ACHN (cell line): Measurements from ENCODE around the gene MAG.

Source experiments
- DNase-seq: peaks from one replicate; pipeline ENCODE4 v3.0.0-alpha.2; 2015
- in situ Hi-C: cut with HindIII; loops from 2 replicates; pipeline ENCODE4 v1.10.0; 2017; ENCODE audit warnings: low sequenced_read_pairs, low pct_ligation_motif_present, low pct_unique_long_range_greater_than_20kb

Gene MAG

GRCh38 chr19:35309481-35310279 lies 17.7 kb downstream of the MAG start:
- in situ Hi-C loops, result no loop called here
- no peak for DNase-seq

- no peak for DNase-seq
- in situ Hi-C loops, result no loop called here
Measured at GRCh38 chr19:35310331-35310730, 18.4 kb downstream of the MAG start.

GRCh38 chr19:35310811-35311465 lies 19.0 kb downstream of the MAG start:
- in situ Hi-C loops, result no loop called here

GRCh38 chr19:35311901-35312665 lies 20.1 kb downstream of the MAG start:
- DNase-seq, result no peak
- in situ Hi-C loops, result no loop called here

More at GRCh38 chr19:35310811-35311465, 19.0 kb downstream of the MAG start:
- DNase-seq, result no peak

GRCh38 chr19:35313587-35313986 lies 21.6 kb downstream of the MAG start:
- no peak for DNase-seq
- in situ Hi-C loops, result no loop called here

- in situ Hi-C loops, result no loop called here
- DNase-seq, result no peak
Measured at GRCh38 chr19:35314031-35314430, 22.1 kb downstream of the MAG start.

- no peak for DNase-seq
- in situ Hi-C loops, result no loop called here
Measured at GRCh38 chr19:35314858-35315470, 23.0 kb downstream of the MAG start.

- no peak for DNase-seq
- in situ Hi-C loops, result no loop called here
Measured at GRCh38 chr19:35315883-35316282, 23.9 kb downstream of the MAG start.

- in situ Hi-C loops, result no loop called here
- no peak for DNase-seq
Measured at GRCh38 chr19:35316560-35316959, 24.6 kb downstream of the MAG start.

GRCh38 chr19:35317464-35318043 lies 25.6 kb downstream of the MAG start:
- in situ Hi-C loops, result no loop called here

GRCh38 chr19:35318679-35319448 lies 26.9 kb downstream of the MAG start:
- DNase-seq, result no peak
- in situ Hi-C loops, result no loop called here

More at GRCh38 chr19:35317464-35318043, 25.6 kb downstream of the MAG start:
- no peak for DNase-seq

GRCh38 chr19:35320065-35320713 lies 28.2 kb downstream of the MAG start:
- no peak for DNase-seq
- in situ Hi-C loops, result no loop called here

- in situ Hi-C loops, result no loop called here
- DNase-seq, result no peak
Measured at GRCh38 chr19:35321291-35321690, 29.3 kb downstream of the MAG start.

GRCh38 chr19:35322014-35322413 lies 30.1 kb downstream of the MAG start:
- in situ Hi-C loops, result no loop called here
- DNase-seq, result no peak

- DNase-seq, result no peak
- in situ Hi-C loops, result no loop called here
Measured at GRCh38 chr19:35327642-35328041, 35.7 kb downstream of the MAG start.

- in situ Hi-C loops, result no loop called here
- DNase-seq, result no peak
Measured at GRCh38 chr19:35328851-35329285, 36.9 kb downstream of the MAG start, which contains the start of gene CD22. Gene CD22, plus strand, starts transcription at chr19:35329187. Its CDS starts 2,854 bp downstream, at chr19:35332041.

GRCh38 chr19:35329323-35329722 lies 37.4 kb downstream of the MAG start:
- in situ Hi-C loops, result no loop called here
- no peak for DNase-seq
